Small intestine (tissue), 7 donors: ENCODE data around the gene VCL. TPM values are rescaled to one million over a fixed set of nuclear protein-coding genes. Genes with fewer than 3 reads are reported as not detected.
A peak's percentile ranks its signal among the peaks of the same experiment; 100 is the strongest.
"Not testable (repeated sequence)": the region's sequence is repeated elsewhere in the genome, so short reads cannot be mapped to it uniquely, and the experiment has no call there.

ENCODE experiments used
- DNase-seq, 2 donors: peaks; one replicate each; pipeline versions ENCODE4 v3.0.0 to v3.0.0-alpha.2; 2013
- FAIRE-seq: peaks from 2 replicates; lab custom pipeline; 2012; peaks lifted over from hg19 to GRCh38; lab: Jason Lieb, UNC
- H3K27ac ChIP-seq, 3 donors: one replicate each; pipeline ENCODE4 v1.5.1; 2013; ENCODE audit warnings: low read length in 2 of 3, mild to moderate bottlenecking in 2 of 3, control low read depth in 1 of 3, inconsistent platforms in 1 of 3, low read depth in 1 of 3, moderate library complexity in 1 of 3
- H3K27me3 ChIP-seq, 3 donors: one replicate each; pipeline ENCODE4 v1.6.1; 2013; ENCODE audit warnings: low read length in 3 of 3, inconsistent platforms in 1 of 3; ENCODE audit not compliant: control insufficient read depth in 3 of 3, insufficient read depth in 3 of 3
- H3K36me3 ChIP-seq, 3 donors: one replicate each; pipeline ENCODE4 v1.6.1; 2013; ENCODE audit warnings: low read length in 3 of 3, inconsistent platforms in 1 of 3, low read depth in 1 of 3, mild to moderate bottlenecking in 1 of 3, moderate library complexity in 1 of 3; ENCODE audit not compliant: control insufficient read depth in 3 of 3, insufficient read depth in 2 of 3
- H3K4me1 ChIP-seq, 3 donors: one replicate each; pipeline ENCODE4 v1.6.1; 2013; ENCODE audit warnings: low read length in 2 of 3, inconsistent platforms in 1 of 3, low read depth in 1 of 3, mild to moderate bottlenecking in 1 of 3, moderate library complexity in 1 of 3; ENCODE audit not compliant: control insufficient read depth in 3 of 3, insufficient read depth in 2 of 3
- H3K4me3 ChIP-seq, 3 donors: one replicate each; pipeline ENCODE4 v1.5.1; 2013; ENCODE audit warnings: low read length in 3 of 3, control low read depth in 1 of 3, inconsistent platforms in 1 of 3, low read depth in 1 of 3, mild to moderate bottlenecking in 1 of 3, moderate library complexity in 1 of 3
- H3K9me3 ChIP-seq, 2 donors: one replicate each; pipeline ENCODE4 v1.6.1; 2013; ENCODE audit warnings: low read depth in 1 of 2, low read length in 1 of 2; ENCODE audit not compliant: control insufficient read depth in 2 of 2, insufficient read depth in 1 of 2
- WGBS, 3 donors: extraction: QIAGEN DNeasy Blood & Tissue Kit; methylation state at CpG; one replicate each; pipeline ENCODE4 v1.1.7; 2013; 5-methylcytosine and 5-hydroxymethylcytosine counted together
- polyA plus RNA-seq, 4 donors: library from polyadenylated mRNA; stranded (reverse) in 3 of 4; unstranded in 1 of 4; fragments of 200-250 nt in 3 of 4; fragments of 120-200 nt in 1 of 4; gene quantifications; one replicate each; pipeline versions ENCODE4 v1.2.1 to v1.2.3, GENCODE V29; 2013
- donor health status: healthy with polysubstance abuse.
- donor health status: control.
- donor health status: control.
- donor health status: Bipolar disorder and iron deficiency.
- donor health status: healthy.

The VCL gene
- polyA plus RNA-seq, 4 donors, result 8.9 to 32.2 (median 20.9) TPM

- 58 to 67% (median 62%) methylated on average over 1 of the region's 1 CpG for WGBS, 3 donors
- FAIRE-seq, H3K9me3 ChIP-seq, H3K36me3 ChIP-seq, H3K27ac ChIP-seq, H3K4me3 ChIP-seq, H3K4me1 ChIP-seq, H3K27me3 ChIP-seq, DNase-seq: not testable (repeated sequence)
These were observed 34.3 kb downstream of the VCL start for GRCh38 chr10:74032208-74032607.

DNA sequence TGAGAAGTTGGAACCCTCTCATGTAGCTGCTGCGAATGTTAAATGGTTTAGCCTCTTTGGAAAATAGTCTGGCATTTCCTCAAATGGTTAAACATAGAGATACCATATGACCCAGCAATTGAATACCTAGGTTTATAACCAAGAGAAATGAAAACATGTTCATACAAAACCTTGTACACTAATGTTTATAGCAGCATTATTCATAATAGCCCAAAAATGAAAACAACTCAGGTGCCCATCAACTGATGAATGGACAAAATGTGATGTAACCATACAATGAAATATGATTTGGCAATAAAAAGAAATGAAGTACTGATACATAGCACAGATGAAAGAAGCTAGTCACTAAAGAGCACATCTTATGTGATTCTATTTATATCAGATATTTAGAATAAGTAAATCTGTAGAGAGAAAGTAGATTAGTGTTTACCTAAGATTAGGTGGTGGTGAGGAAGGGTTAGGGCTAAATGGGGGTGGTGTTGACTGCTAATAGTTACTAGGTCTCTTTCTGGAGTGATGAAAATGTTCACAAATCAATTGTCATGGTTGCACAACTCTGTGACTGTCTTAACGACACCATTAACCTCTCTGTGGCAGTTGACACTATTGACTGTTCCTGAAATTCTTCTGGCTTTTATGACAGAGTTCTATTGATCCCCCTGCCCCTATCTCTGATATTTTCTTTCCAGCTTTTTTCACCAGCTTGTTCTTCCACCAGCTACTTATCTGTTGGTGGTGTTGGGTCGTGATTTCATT is 35.2 kb downstream of the VCL start:
- Histone ChIP-seq H3K36me3 (peaks cover 0 to 1% (median 0%) of the 10 kb centered on the region in 3 donors), H3K27me3 (no peaks in the 10 kb centered on the region), H3K9me3 (no peaks in the 10 kb centered on the region), H3K4me3 (no peak overlapping the region), H3K4me1 (no peaks in the 10 kb centered on the region), H3K27ac (no peak overlapping the region)
- WGBS, 3 donors, result 66 to 70% (median 67%) methylated on average over 3 of the region's 3 CpGs
- peak in 1 of 2 donors; percentile 28 for DNase-seq
- no peak for FAIRE-seq

DNA sequence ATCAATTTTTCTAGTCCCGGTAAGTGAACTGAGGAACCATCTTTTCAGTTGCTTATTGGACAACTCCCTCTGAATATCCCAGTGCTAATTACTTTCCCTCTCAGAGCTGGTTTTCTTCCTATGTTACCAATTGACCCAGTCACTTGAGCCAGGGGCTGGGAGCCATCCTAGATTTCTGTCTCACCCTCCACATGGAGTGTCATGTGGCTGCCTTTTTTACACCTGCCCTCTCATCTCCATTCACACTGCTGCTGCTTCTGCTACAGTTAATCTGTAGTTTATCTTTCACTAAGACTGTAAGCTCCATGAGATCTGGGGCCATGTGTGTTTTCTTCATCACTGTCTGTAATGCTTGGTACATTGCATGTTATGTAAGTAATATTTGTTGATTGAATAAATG is 35.8 kb downstream of the VCL start:
- Histone ChIP-seq H3K27ac (no peak overlapping the region), H3K27me3 (no peaks in the 10 kb centered on the region), H3K36me3 (no peaks in the 10 kb centered on the region), H3K9me3 (no peaks in the 10 kb centered on the region), H3K4me3 (no peak overlapping the region), H3K4me1 (no peaks in the 10 kb centered on the region)
- 94 to 100% (median 98%) methylated on average over 1 of the region's 1 CpG for WGBS, 3 donors
- no peak for FAIRE-seq
- DNase-seq, result no peak

- 63 to 79% (median 75%) methylated on average over 2 of the region's 2 CpGs for WGBS, 3 donors
- FAIRE-seq (no peak), DNase-seq (no peak)
- H3K4me1 ChIP-seq, result no peaks in the 10 kb centered on the region
- H3K27me3 ChIP-seq, result no peaks in the 10 kb centered on the region
- peak overlapping the region in 1 of 3 donors; percentile 12 for H3K27ac ChIP-seq
- H3K36me3 ChIP-seq, result no peaks in the 10 kb centered on the region
- H3K9me3 ChIP-seq, result no peaks in the 10 kb centered on the region
- no peak overlapping the region for H3K4me3 ChIP-seq
These were observed 36.4 kb downstream of the VCL start for GRCh38 chr10:74034301-74034700.

- 17 to 44% (median 37%) methylated on average over 1 of the region's 1 CpG for WGBS, 3 donors
- no peak for DNase-seq
- no peak overlapping the region for H3K4me3 ChIP-seq
- FAIRE-seq, result no peak
- H3K27ac ChIP-seq, result no peak overlapping the region
- H3K4me1 ChIP-seq, result no peaks in the 10 kb centered on the region
- H3K9me3 ChIP-seq, result no peaks in the 10 kb centered on the region
- H3K36me3 ChIP-seq, result no peaks in the 10 kb centered on the region
- H3K27me3 ChIP-seq, result no peaks in the 10 kb centered on the region
These were observed 37.4 kb downstream of the VCL start for GRCh38 chr10:74035303-74035702.

DNA sequence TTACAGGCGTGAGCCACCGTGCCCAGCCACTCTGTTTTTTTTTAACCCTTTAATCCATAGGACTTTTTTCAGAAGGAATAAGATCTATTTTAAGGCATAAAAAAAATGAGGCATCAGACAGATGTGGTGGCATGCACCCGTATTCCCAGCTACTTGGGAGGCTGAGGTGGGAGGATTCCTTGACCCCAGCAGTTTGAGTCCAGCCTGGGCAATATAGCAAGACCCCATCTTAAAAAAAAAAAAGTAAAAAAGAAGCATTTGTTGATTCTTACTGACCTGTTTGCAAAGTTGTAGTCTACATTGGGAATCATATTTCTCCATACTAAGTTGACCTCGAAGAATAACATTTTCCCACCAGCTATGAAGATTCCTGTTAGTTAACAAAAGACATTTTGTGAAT is 38.6 kb downstream of the VCL start:
- FAIRE-seq, result no peak
- no peak for DNase-seq
- Histone ChIP-seq H3K4me3 (no peak overlapping the region), H3K27me3 (no peaks in the 10 kb centered on the region), H3K4me1 (no peaks in the 10 kb centered on the region), H3K27ac (no peak overlapping the region), H3K36me3 (no peaks in the 10 kb centered on the region), H3K9me3 (no peaks in the 10 kb centered on the region)
- 89 to 91% (median 89%) methylated on average over 4 of the region's 4 CpGs for WGBS, 3 donors

GRCh38 chr10:74039561-74040145 is 41.7 kb downstream of the VCL start:
- H3K4me1 ChIP-seq, result no peaks in the 10 kb centered on the region
- 57 to 90% (median 79%) methylated on average over 5 of the region's 5 CpGs for WGBS, 3 donors

DNA sequence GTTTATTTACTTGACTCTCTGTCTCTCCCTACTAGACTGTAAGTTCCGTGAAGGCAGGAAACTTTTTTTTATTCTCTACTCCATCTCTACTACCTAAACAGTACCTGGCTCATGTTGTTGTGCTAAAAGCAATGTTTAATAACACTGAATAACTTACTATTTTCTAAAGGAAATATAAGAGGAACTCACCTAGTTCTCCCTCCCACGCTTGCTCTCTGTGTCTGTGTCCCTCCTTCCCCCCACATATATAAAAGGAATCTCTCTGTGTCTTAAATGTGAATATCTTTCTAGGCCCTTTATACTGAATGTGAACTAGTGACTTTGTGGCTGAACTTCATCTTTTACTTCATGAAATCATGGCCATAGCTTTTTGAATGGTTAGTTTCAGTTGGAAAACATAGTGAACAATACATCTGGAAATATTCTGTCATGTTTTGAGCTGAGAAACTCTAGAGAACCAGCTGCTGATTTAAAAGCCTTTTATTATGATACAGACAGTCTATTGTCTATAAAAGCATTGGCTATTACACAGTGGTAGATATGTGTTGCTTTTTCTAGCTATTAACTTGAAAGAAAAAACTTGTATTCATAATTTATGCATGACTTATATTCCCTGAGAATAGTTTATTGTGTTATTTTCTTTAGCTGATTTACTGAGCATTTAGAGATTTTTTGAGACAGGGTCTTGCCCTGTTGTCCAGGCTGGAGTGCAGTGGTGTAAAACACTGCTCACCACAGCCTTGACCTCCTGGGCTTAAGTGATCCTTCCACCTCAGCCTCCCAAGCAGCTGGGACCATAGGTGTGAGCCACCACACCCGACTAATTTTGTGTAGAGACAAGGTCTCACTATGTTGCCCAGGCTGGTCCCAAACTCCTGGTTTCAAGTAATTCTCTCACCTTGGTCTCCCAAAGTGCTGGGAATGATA is 42.5 kb downstream of the VCL start:
- no peak for FAIRE-seq

More at GRCh38 chr10:74039561-74040145, 41.7 kb downstream of the VCL start:
- H3K36me3 ChIP-seq, result peaks cover 0 to 4% (median 2%) of the 10 kb centered on the region in 3 donors
- no peaks in the 10 kb centered on the region for H3K9me3 ChIP-seq
- no peaks in the 10 kb centered on the region for H3K27me3 ChIP-seq
- FAIRE-seq (no peak), DNase-seq (no peak)
- no peak overlapping the region for H3K4me3 ChIP-seq
- peak overlapping the region in 1 of 3 donors; percentile 61 for H3K27ac ChIP-seq

More for the DNA sequence above, 42.5 kb downstream of the VCL start:
- Histone ChIP-seq H3K36me3 (peaks cover 0 to 7% (median 2%) of the 10 kb centered on the region in 3 donors), H3K4me1 (no peaks in the 10 kb centered on the region), H3K27me3 (no peaks in the 10 kb centered on the region), H3K27ac (no peak overlapping the region), H3K9me3 (no peaks in the 10 kb centered on the region), H3K4me3 (no peak overlapping the region)
- WGBS, 3 donors, result 52 to 93% (median 82%) methylated on average over 3 of the region's 3 CpGs
- DNase-seq, result no peak
